Esophagus squamous epithelium (tissue), 5 donors: ENCODE results near the gene CNTN2. TPM values are rescaled to one million over a fixed set of nuclear protein-coding genes. Genes with fewer than 3 reads are reported as not detected.

Experiments
- DNase-seq: peaks from one replicate; lab custom pipeline; 2025; lab: John Stamatoyannopoulos, UW
- H3K27ac ChIP-seq, 4 donors: fragments of 200-600 bp; sonication (generic); one replicate each; pipeline ENCODE4 v1.5.1; 2016 to 2019; ENCODE audit warnings: mild to moderate bottlenecking in 1 of 4
- H3K27me3 ChIP-seq, 4 donors: fragments of 200-600 bp; sonication (generic); 1 replicate in 3 of 4; 2 replicates in 1 of 4; pipeline versions ENCODE4 v1.5.1 to v1.6.0; 2017 to 2021; ENCODE audit warnings: antibody characterized with exemption in 1 of 4
- H3K36me3 ChIP-seq, 3 donors: fragments of 200-600 bp; sonication (generic); one replicate each; pipeline ENCODE4 v1.5.1; 2016 to 2019
- H3K4me1 ChIP-seq, 3 donors: fragments of 200-600 bp; sonication (generic); one replicate each; pipeline ENCODE4 v1.5.1; 2017 to 2019
- H3K4me3 ChIP-seq, 4 donors: fragments of 200-600 bp; sonication (generic); 1 replicate in 3 of 4; 2 replicates in 1 of 4; pipeline ENCODE4 v1.5.1; 2016 to 2019; ENCODE audit warnings: mild to moderate bottlenecking in 2 of 4, moderate library complexity in 1 of 4
- H3K9me3 ChIP-seq, 3 donors: fragments of 200-600 bp; sonication (generic); one replicate each; pipeline ENCODE4 v1.5.1; 2016 to 2019
- POLR2A ChIP-seq, 4 donors: fragments of 450-650 bp; IDR thresholded peaks; one replicate each; pipeline ENCODE4 v1.6.1; 2017; ENCODE audit warnings: antibody characterized with exemption in 4 of 4, mild to moderate bottlenecking in 4 of 4, moderate library complexity in 3 of 4
- WGBS, 2 donors: methylation state at CpG; one replicate each; pipeline ENCODE4 v1.1.5; 2018; 5-methylcytosine and 5-hydroxymethylcytosine counted together
- intact Hi-C: fragments of 100-400 bp; cut with DNase I; formaldehyde crosslinking; loops from one replicate; pipeline ENCODE4 v1.15.0; 2022
- total RNA-seq, 4 donors: library from RNA; depleted of rRNA; stranded (reverse); fragments of >200 nt; gene quantifications; one replicate each; pipeline ENCODE4 v1.1.0, GENCODE V29; 2016
- TF ChIP-seq, protein P1 (sequence below), 6 experiments: fragments of 450-650 bp in 4 of 6; fragments of 200-600 bp in 2 of 6; sonication (generic) in 2 of 6; IDR thresholded peaks; one replicate each; pipeline ENCODE4 v1.5.1; 2016 to 2019; ENCODE audit warnings: antibody characterized with exemption in 6 of 6, mild to moderate bottlenecking in 4 of 6, moderate library complexity in 4 of 6
- donor health status: DM: yes; HTN: yes; CAD: no.

CNTN2 gene
- total RNA-seq, 4 donors from 2014 or later = 0.19 TPM; not detected in 3

- DNase-seq = no peak
- Histone ChIP-seq H3K27me3 (peaks cover 3 to 91% (median 6%) of the 10 kb centered on the region in 4 donors), H3K4me3 (no peak overlapping the region), H3K4me1 (peaks cover 0 to 2% (median 0%) of the 10 kb centered on the region in 3 donors), H3K27ac (no peak overlapping the region), H3K9me3 (no peaks in the 10 kb centered on the region), H3K36me3 (no peaks in the 10 kb centered on the region)
- no peak for TF ChIP-seq POLR2A (IDR thresholded peaks at IDR 0.05)
- TF ChIP-seq, protein P1, sequence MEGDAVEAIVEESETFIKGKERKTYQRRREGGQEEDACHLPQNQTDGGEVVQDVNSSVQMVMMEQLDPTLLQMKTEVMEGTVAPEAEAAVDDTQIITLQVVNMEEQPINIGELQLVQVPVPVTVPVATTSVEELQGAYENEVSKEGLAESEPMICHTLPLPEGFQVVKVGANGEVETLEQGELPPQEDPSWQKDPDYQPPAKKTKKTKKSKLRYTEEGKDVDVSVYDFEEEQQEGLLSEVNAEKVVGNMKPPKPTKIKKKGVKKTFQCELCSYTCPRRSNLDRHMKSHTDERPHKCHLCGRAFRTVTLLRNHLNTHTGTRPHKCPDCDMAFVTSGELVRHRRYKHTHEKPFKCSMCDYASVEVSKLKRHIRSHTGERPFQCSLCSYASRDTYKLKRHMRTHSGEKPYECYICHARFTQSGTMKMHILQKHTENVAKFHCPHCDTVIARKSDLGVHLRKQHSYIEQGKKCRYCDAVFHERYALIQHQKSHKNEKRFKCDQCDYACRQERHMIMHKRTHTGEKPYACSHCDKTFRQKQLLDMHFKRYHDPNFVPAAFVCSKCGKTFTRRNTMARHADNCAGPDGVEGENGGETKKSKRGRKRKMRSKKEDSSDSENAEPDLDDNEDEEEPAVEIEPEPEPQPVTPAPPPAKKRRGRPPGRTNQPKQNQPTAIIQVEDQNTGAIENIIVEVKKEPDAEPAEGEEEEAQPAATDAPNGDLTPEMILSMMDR (IDR thresholded peaks at IDR 0.05) = no peak
- WGBS, 2 donors = 81 to 100% methylated on average over 1 to 6 of the region's 9 CpGs
- intact Hi-C loops = no loop called here
Observed at GRCh38 chr1:205048382-205048781, 5.4 kb downstream of the CNTN2 start.

DNA sequence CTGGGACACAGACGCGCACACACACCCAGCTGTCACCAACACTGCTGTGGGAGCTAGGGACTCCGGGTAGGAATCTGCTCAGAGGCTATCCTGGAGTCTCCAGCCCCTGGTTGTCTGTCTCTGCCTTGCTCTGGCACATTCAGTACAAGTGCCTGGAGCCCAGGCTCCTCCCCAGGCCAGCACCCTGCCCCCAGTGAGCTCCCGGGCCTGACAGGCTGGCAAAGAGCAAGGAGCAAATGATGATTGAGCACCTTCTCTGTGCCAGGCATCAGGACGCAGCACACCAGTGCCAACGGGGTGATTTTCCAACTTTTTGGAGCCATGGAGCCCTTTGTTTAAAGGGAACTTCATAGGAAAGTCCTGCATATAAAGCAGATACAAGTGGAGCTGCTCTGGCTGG, 6.5 kb downstream of the CNTN2 start:
- H3K36me3 ChIP-seq = no peaks in the 10 kb centered on the region
- intact Hi-C loops = no loop called here
- H3K4me1 ChIP-seq = no peaks in the 10 kb centered on the region
- peaks cover 0 to 91% (median 5%) of the 10 kb centered on the region in 4 donors for H3K27me3 ChIP-seq
- no peak for TF ChIP-seq POLR2A (IDR thresholded peaks at IDR 0.05)
- TF ChIP-seq, protein P1 (IDR thresholded peaks at IDR 0.05) = no peak
- no peak for DNase-seq
- no peaks in the 10 kb centered on the region for H3K9me3 ChIP-seq
- no peak overlapping the region for H3K27ac ChIP-seq
- no peak overlapping the region for H3K4me3 ChIP-seq
- 68 to 80% methylated on average over 3 to 6 of the region's 6 CpGs for WGBS, 2 donors

- no peak overlapping the region for H3K4me3 ChIP-seq
- 76 to 89% methylated on average over 5 to 7 of the region's 11 CpGs for WGBS, 2 donors
- TF ChIP-seq POLR2A (IDR thresholded peaks at IDR 0.05) = no peak
- TF ChIP-seq, protein P1 (IDR thresholded peaks at IDR 0.05) = no peak
- peaks cover 0 to 85% (median 0%) of the 10 kb centered on the region in 4 donors for H3K27me3 ChIP-seq
- DNase-seq = no peak
- no peaks in the 10 kb centered on the region for H3K36me3 ChIP-seq
- H3K4me1 ChIP-seq = no peaks in the 10 kb centered on the region
- no peak overlapping the region for H3K27ac ChIP-seq
- intact Hi-C loops = no loop called here
- H3K9me3 ChIP-seq = no peaks in the 10 kb centered on the region
Observed at GRCh38 chr1:205052690-205053089, 9.7 kb downstream of the CNTN2 start.

DNA sequence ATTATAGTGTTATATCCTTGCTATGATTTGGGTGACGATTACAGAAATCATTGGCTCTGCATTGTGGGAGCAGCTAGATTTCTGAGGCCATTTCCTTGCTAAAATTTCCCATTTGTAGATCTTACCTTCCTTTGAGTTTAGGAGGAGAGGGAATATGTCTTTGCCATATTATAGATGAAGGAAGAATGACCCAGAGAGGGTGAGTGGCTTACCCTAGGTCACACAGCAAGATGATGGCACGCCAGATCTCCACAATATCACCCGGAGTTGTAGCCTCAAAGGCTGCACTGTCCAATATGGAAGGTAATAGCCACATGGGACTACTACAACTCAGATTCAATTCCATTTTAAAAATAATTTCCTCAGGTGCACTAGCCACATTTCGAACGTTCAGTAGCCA, 10.3 kb downstream of the CNTN2 start:
- no peaks in the 10 kb centered on the region for H3K9me3 ChIP-seq
- intact Hi-C loops = no loop called here
- no peaks in the 10 kb centered on the region for H3K36me3 ChIP-seq
- no peak for TF ChIP-seq POLR2A (IDR thresholded peaks at IDR 0.05)
- TF ChIP-seq, protein P1 (IDR thresholded peaks at IDR 0.05) = no peak
- no peak overlapping the region for H3K27ac ChIP-seq
- peaks cover 0 to 79% (median 0%) of the 10 kb centered on the region in 4 donors for H3K27me3 ChIP-seq
- H3K4me3 ChIP-seq = no peak overlapping the region
- WGBS, 2 donors = 91 to 92% methylated on average over 4 to 5 of the region's 5 CpGs
- no peak for DNase-seq
- no peaks in the 10 kb centered on the region for H3K4me1 ChIP-seq

- Histone ChIP-seq H3K4me3 (no peak overlapping the region), H3K36me3 (no peaks in the 10 kb centered on the region), H3K27me3 (peaks cover 0 to 78% (median 0%) of the 10 kb centered on the region in 4 donors), H3K27ac (no peak overlapping the region), H3K9me3 (no peaks in the 10 kb centered on the region), H3K4me1 (no peaks in the 10 kb centered on the region)
- intact Hi-C loops = no loop called here
- 38 to 64% methylated on average over 5 to 6 of the region's 7 CpGs for WGBS, 2 donors
- DNase-seq = no peak
- no peak for TF ChIP-seq POLR2A (IDR thresholded peaks at IDR 0.05)
- TF ChIP-seq, protein P1 (IDR thresholded peaks at IDR 0.05) = no peak
Observed at GRCh38 chr1:205054013-205054412, 11.0 kb downstream of the CNTN2 start.
